OCI-M2 (cell line): ENCODE results near the gene LRCOL1.

ENCODE experiments used
- DNase-seq: peaks from one replicate; lab custom pipeline; 2025; ENCODE audit not compliant: unreplicated experiment; lab: John Stamatoyannopoulos, UW

The LRCOL1 gene

DNA sequence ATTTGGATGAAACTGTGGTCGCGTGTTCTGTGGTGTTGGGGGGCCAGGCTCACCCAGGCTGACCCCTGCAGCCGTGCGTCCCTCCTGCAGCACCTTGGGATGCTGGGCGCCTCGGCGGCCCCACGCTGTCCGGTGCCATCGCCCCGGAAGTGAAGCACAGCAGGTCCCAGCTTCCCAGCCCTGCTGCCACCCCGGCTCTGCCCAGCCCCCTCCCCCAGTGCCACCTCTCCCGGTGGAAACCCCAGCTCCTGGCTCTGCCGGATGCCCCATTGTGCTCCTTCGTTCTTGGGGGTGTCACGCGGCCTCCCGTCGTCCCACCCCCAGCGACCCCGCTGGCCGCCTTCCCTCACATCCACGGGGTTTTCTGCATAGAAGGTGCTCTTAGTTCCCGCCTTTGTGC is 25.2 kb downstream of the LRCOL1 start:
- no peak for DNase-seq

DNA sequence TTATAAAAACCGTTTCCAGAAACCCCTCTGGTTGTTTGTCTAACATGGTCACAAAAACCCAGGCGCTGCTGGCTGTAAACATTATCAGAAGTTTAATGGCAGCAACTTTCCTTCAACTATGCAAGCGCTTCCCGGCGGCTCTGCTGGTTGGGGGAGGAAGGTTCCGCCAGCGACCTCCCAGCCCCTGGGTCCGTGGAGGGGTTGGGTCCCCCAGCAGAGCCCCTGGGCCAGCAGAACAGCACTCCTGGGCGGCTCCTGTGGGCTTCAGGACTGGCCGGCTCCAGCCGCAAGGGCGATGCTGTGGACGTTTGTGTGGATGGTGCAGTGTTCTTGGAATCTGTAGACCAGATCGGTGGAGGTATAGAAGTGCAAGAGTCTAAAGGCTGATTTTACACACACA is 26.0 kb downstream of the LRCOL1 start:
- no peak for DNase-seq

DNA sequence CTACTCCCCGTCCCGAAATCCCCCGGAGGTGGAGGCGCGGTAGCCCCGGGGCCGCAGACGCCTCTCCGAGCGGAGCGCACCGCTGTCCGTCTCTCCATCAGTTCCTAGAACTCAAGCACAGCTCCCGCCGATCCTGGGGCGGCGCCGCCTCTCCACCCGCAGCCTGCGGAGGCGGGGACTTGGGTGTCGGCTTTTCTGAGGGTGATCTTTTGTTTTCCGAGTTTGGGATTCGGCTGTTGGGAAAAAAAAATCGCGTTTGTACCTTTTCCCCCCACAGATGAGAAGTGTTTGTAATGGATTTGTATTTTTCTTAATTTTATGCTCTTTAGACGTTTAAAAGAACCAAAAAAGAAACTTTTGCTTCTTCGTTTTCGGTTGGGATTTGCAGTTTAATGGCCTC is 26.6 kb downstream of the LRCOL1 start:
- DNase-seq: no peak

DNA sequence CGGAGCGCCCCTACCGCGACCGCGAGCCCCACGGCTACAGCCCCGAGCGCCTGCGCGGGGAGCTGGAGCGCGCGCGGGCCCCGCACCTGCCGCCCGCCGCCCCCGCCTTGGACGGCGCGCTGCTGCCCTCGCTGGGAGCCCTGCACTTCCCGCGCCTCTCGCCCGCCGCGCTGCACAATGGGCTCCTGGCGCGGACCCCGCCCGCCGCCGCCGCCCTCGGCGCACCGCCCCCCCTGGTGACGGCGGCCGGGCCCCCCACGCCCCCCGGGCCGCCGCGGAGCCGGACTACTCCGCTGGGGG is 27.0 kb downstream of the LRCOL1 start:
- no peak for DNase-seq

DNA sequence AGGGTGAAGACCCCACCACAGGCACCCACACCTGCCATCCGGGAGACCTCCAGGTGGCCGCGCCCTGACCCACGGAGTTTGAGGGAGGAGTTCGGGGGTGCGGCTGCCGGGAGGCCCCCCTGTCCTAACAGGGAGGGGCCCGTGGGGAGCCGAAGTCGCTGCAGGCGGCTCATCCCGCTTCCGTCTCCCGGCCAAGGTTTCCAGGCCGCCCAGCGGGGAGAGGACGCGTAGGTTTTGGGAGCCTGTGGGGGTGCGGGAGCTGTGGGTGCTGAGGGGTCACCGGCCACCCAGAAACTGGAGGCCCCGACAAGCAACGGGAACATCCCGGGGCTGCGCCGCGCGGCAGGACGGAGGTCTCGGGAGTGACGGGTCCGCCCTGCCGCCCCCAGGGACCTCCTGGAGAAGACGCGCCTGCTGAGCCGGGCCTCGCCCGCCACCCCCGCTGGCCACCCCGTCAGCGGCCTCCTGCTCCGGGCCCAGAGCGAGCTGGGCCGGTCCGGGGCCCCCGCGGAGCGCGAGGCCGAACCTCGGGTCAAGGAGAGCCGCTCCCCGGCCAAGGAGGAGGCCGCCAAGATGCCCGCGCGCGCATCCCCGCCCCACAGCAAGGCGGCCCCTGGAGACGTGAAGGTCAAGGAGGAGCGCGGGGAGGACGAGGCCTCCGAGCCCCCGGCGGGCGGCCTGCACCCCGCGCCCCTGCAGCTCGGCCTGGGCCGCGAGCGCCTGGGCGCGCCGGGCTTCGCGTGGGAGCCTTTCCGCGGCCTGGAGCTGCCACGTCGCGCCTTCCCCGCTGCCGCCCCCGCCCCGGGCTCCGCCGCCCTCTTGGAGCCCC is 27.6 kb downstream of the LRCOL1 start:
- DNase-seq: no peak

DNA sequence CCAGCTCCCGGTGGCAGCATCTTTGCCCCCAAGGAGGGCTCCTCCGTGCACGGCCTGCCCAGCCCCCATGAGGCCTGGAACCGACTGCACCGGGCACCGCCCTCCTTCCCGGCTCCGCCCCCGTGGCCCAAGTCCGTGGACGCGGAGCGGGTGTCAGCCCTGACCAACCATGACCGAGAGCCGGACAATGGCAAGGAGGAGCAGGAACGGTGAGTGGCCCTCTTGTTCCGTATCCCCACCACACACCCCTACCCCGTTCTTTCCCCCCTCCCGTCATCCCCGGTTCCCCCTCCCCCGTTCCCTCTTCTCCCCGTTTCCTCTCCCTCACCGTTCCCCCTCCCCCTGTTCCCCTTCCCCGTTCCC is 28.3 kb downstream of the LRCOL1 start:
- no peak for DNase-seq

DNA sequence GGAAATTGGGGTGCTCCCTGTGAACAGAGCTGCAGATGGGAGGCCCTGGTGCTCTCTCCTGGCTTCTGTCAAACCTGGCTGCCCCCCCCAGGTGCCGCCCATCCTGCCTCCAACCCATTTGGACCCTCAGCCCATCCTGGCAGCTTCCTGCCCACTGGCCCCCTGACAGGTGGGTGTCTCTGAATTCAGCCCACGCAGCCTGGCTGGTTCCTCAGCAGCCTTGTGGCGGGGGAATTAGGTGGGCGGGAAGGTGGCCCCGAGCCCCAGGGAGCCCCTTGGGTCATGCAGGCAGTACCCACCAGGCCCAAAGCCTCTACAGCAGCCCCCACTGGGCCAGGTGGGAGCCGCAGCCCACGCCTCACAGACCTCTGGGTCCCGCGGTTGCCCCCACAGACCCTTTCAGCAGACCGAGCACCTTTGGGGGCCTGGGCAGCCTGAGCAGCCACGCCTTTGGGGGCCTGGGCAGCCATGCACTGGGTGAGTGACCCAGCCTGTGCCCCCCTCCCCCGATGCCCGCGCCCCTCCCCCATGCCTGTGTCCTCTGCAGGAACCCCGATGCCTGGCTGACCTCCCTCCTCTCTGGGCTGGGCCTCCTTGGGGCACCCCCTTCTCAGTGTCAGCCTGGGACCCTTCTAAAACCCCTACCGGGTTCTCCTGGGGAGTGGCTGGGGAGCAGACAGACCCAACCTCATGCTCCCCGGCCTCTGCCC is 28.9 kb downstream of the LRCOL1 start:
- DNase-seq: no peak

DNA sequence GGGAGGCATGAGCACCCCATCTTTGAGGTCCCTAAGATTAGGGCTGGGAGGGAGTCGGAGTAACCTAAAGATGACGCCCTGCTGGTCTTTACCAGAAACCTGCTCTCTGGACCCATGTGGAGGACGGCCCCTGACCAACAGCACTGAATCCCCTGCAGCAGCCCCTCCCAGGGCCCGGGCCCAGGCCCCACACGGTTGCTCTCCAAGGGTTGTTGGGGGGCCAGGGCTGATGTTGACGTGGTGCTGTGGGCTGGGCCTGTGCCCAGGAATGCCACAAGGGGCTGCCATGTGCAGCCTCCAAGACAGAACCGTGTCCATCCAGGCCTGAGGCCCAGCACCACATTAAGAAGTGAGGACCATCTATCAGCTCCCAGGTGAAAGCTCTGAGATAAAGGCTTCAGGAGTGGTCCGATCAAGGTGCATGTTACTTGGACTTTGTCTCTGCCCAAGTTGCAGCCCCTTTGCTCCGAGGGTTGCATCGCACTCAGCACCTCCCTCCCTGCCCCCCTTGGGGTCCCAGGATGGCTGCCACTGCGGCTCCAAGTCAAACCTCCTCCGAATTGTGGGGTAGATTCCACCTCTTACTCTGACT is 29.6 kb downstream of the LRCOL1 start:
- no peak for DNase-seq

DNA sequence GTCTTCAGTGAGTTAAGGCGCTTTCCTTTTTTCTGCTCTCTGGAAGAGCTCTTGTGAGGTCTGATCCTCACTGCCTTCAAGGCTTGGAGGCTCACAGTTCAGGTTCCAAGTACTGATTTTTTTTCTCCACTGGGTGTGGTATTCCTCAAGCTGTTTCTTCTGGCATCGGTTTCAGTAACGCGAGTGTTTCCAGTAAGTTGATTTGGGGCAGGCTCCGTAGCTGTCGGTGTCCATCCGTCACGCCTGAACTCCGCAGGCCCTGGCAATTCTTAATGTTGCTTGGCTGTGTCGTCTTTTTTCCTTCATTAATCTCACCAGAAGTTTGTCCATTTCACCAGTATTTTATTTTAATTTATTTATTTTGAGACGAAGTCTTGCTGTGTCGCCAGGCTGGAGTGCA is 30.6 kb downstream of the LRCOL1 start:
- no peak for DNase-seq

DNA sequence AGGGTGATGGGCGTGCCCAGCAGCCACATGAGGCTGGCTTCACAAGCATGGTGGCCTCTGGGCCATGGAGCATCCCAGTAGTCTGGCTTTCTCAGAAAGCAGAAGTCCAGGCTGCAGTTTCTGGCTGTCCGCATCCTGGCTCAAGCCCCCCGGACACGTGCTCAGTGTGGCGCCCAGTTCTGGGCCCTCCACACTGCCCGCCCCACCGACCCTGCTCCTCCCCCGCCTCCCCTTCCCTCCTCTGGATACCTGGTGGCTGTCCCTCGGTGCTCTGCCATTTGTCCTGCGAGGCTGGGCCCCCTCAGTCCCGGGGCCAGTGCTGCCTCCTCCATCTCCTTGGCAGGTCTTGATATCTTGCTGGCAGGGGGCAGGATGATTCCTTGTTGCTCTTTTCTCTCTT is 31.6 kb downstream of the LRCOL1 start:
- DNase-seq: no peak

DNA sequence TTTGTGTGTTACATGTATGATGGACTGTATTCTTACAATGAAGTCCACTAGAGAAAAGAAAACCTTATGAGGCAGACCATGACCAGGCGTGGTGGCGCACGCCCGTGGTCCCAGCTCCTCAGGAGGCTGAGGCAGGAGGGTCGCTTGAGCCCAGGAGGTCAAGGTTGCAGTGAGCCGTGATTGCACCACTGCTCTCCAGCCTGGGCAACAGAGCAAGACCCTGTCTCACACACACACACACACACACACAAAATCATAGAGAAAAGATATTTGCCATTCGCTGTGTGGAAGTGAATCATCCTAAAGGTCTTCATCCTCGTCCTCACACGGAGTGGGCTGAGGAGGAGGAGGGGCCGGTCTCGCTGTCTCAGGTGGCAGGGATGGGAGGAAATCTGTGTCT is 32.3 kb downstream of the LRCOL1 start:
- DNase-seq: no peak

DNA sequence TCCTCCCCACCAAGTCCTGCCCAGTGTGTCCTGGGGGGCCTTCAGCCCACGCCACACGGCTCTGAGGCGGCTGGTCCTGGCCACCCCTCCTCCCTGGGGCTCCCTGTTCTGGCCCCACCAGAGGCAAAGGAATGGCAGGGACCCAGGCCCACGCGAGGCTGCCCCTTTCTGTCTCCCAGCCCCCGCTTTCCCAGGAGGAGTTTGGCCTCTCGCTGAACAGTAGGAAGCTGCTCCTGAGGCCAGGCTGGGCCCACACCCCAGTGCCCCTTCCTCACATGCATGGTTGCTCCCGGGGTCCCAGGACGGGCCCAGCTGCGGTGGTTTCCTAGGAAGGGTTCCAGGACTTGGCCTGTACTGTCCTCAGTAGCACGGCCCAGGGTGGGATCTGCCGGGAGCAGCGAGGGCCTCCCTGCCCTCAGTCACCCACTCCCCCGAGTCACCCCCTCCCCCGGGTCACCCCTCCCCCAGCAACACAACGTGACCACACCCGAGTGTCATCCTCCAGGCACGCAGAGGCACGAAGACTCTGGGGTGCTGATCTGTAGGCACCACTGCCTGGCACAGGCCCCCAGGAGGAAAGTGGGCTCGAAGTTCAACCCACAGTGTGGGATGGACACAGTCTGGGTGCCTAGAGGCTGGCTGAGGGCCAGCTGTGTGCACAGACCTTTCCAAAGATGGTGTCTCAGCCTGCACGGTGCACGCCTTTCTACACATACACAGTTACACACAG is 33.0 kb downstream of the LRCOL1 start:
- no peak for DNase-seq

DNA sequence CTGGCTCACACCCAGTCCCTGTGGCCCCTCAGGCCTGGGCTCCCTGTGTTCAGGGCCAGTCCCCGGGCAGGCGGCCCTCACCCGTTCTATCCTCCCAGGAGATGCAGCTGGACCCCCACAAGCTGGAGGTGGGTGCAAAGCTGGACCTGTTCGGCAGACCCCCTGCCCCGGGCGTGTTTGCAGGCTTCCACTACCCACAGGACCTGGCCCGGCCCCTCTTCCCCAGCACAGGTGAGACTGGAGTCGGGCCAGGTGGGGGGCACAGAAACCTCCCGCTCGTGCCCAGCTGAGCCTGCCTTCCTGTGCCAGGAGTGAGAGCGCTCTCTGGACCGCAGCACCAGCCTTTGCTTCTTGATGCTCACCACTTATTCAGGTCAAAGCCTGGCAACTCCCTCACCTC is 33.7 kb downstream of the LRCOL1 start:
- no peak for DNase-seq

DNA sequence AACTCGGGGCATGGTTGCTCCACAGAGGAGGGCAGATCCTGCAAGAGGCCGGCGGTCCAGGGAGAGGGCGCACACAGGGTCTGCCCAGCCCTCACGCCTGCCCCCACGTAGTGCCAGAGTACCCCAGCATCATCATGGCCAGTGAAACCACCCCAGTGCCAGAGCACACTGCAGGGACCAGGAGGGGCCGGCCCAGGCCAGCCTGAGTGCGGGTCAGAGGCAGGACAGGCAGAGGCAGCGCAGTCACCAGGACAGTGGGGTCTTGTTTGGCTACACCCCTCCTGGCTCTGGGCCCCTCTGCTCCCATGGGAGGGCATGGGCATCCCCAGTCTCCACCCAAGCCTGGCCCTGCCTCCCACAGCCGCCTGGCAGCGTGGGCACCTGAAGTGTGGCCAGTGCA is 34.7 kb downstream of the LRCOL1 start:
- no peak for DNase-seq

DNA sequence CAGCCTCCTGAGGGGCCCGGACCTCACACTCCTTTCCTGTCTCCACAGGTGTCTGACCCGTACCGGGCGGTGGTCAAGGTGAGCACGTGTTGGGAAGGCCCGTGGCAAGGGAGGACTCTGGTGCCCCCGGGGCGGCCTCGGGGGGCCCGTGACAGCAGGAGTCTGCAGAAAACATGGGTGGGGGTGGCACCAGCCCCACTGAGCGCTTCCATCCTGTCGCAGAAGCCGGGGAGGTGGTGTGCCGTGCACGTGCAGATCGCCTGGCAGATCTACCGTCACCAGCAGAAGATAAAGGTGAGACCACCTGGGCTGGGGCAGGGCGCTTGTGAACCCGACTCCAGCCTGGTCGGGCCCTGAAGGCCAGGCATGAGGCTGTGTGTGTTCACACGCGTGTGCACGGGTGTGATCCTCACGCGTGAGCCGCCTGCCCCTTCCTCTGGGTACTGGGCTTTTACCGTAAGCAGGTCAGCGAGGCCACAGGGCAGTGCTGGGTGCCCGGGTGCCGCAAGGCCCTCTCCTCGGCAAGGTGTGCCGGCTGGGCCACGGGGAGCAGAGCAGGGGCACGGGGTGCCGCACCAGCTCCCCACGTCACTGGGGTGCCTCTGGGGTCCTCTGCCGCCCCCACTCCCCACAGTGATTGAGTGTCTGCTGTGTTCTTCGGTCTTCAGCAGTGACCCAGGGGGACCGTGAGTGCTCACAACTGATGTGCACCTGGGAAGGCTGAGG is 35.9 kb downstream of the LRCOL1 start:
- no peak for DNase-seq

DNA sequence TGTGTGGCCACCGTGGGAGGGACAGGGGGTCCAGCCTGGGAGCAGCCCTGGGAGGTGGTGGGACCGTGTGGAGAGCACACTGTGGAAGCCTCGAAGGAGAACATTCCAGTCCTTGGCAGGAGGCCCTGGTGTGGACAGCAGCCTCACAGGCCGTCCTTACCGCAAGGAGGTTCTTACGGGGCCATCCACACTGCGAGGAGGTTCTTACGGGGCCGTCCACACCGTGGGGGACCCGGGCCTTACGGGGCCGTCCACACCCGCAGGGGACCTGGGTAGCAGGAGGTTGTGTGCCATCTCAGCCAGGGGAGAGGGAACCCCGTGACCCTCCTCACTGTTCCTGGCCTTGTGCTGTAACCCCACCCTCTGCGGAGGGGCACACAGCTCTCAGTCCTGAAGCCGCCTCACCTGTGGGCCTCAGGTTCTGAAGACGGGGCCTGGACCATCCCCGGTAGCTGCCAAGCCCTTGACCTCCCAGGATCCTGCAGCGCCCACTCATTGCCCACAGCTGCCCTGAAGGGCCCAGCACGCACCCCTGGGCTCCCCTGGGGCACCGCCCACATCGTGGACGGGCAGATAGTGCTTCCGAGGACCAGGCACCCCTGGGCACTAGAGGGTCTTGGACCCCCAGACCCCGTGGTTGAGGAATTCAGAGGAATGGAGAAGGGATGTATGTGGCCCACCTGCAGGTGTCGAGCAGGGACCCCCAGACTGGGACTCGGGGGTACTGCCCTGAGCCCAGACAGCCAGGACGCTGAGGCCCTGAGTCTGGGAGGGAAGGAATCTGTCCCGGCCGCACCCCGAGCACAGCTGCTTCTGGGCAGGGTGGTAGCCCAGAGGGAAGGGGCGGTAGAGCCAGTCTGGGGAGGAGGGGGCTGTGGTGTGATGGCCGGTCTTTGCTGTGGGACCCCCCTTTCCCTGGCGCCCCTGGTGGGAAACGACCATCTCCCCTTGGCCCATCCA is 37.3 kb downstream of the LRCOL1 start:
- no peak for DNase-seq

DNA sequence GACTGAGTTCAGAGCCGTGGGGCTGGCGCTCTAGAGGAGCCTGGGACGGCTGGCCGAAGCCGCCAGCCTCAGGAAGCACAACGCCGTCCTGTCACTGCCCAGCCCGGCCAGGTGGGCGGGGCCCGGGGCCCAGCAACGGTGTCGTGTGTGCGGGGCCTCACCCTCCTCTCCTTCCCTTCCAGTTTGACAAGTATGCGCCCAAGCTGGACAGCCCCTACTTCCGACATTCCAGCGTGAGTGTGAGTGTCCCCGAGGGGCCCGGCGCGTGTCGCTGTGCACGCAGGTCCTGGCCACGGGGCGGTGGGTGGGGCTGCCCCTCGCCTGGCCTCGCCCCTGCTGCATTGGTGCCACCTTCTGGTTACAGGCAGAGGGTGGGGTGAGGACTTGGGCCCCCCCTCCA is 38.3 kb downstream of the LRCOL1 start:
- no peak for DNase-seq

DNA sequence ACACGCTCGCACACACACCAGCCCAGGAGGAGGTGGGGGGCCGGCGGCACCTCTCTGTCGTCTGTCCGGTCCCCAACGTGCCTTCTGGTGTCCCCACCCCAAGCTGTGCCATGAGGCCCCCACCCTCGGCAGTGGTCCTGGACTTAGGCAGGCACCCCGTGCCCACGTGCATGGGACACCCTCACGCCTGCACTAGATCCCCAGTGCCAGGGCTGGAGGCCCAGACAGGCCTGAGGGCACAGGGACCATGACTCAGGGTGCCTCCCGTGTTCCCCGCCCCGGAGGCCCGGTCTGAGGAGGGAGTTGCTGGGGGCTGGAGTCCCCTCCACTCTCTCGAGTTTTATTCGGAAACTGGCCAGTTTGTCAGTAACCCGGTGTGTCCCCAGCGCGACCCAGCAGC is 38.8 kb downstream of the LRCOL1 start:
- no peak for DNase-seq

DNA sequence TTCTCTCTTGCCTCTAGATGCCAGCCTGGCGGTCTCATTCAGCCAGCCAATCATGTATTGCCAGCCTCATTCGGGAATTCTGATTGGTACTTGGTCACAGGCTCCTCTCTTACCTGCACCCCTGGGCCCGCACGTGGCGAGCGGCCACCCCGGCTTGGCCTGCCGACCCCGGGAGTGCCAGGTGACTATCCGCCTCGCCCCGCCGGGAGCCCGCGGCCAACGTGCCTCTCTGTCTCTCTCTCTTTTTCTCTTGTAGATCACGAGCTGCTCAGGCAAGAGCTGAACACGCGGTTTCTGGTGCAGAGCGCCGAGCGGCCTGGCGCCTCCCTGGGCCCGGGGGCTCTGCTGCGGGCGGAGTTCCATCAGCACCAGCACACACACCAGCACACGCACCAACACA is 39.3 kb downstream of the LRCOL1 start:
- DNase-seq: no peak

DNA sequence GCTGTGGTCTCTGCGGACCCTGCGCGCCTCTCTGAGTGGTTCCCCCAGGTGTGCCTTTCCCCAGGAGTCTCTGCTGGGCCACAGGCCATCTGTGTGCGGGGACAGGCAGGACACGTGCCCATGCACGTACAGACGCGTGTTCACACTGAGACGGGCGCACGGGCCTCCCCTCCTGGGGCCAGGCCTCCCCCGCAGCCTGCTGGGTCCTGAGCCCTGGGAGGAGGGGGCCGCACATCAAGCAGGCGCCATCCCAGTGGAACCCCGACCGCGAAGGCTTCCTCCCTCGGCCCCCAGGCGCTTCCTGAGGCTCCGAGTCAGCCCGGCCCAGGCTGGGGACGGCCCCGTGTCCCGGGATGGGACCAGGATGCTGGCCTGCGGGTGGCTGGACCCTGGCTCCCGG is 39.7 kb downstream of the LRCOL1 start:
- DNase-seq: no peak
